Measurements from ENCODE around the gene CEP120. TPM values are rescaled to one million over a fixed set of nuclear protein-coding genes. Genes with fewer than 3 reads are reported as not detected.

Gene CEP120
- total and polyA plus RNA-seq, 2 of the 4 experiments (the other 2 are of a cell fraction), result 6.7 to 46.1 TPM

Other genes with a start within 250 kb of the CEP120 start
- 26.2 and 45.3 TPM in 2 replicates for gene CSNK1G3, start 88.8 kb upstream of the CEP120 start, total RNA-seq (2012; rRNA removed)
- 14.0 and 16.4 TPM in 2 replicates for gene CSNK1G3, start 88.8 kb upstream of the CEP120 start, polyA plus RNA-seq (2012; rRNA removed)

All from IMR-90 (cell line).